HCT116 (cell line): ENCODE measurements around the gene KIF25. TPM values are rescaled to one million over a fixed set of nuclear protein-coding genes. Genes with fewer than 3 reads are reported as not detected.

Source experiments
- ATAC-seq: fragments of 200-7000 bp; cut with Tn5 transposase; 2 replicates; pipeline ENCODE4 v1.9.1; 2020; ENCODE audit warnings: mild to moderate bottlenecking, moderate library complexity
- BruUV-seq: library from RNA; stranded (reverse); fragments of 400-500 nt; replicated peaks from 2 replicates; lab custom pipeline; 2021; lab: Mats Ljungman, UMichigan
- CTCF ChIA-PET: fragments of 300-600 bp; sonication (Branson Sonifier 250); formaldehyde crosslinking; loops from one replicate; lab custom pipeline; 2021; ENCODE audit warnings: antibody characterized with exemption; lab: Charles Lee
- POLR2A ChIA-PET: fragments of 300-600, 350-600 bp; sonication (Branson Sonifier 250); formaldehyde crosslinking; loops from one replicate; lab custom pipeline; 2021; ENCODE audit warnings: antibody characterized with exemption; lab: Charles Lee
- RAD21 ChIA-PET, 2 experiments: fragments of 300-600 bp; sonication (Branson Sonifier 250); formaldehyde crosslinking; loops; one replicate each; lab custom pipeline; 2023; ENCODE audit warnings: low total read pairs in 2 of 2; ENCODE audit not compliant: uncharacterized antibody in 2 of 2, unreplicated experiment in 2 of 2, low non-redundant PET in 1 of 2; lab: Charles Lee
- DNase-seq: peaks from one replicate; pipeline ENCODE4 v3.0.0-alpha.2; 2010; ENCODE audit warnings: low read depth, low spot score
- H2AFZ ChIP-seq: fragments of 200-600 bp; shearing (Covaris generic), sonication (generic); 2 replicates; pipeline ENCODE4 v1.6.1; 2017; ENCODE audit warnings: low read depth, mixed run types, mixed read lengths, antibody characterized with exemption, low read length; ENCODE audit not compliant: poor library complexity, severe bottlenecking
- H3K27ac ChIP-seq: 2 replicates; pipeline ENCODE4 v1.5.1; 2012; ENCODE audit warnings: low read depth, low read length
- H3K27me3 ChIP-seq: fragments of 200-600 bp; sonication (generic); 2 replicates; pipeline ENCODE4 v1.6.1; 2016; ENCODE audit warnings: mixed run types, low read length, mixed read lengths; ENCODE audit not compliant: insufficient read depth
- H3K36me3 ChIP-seq, 2 experiments: fragments of 200-500 bp in 1 of 2; fragments of 200-600 bp in 1 of 2; sonication (Bioruptor generic) in 1 of 2; sonication (generic) in 1 of 2; 2 replicates each; pipeline versions ENCODE4 v1.5.1 to v1.6.1; 2014 to 2016; ENCODE audit warnings: low read length in 2 of 2, inconsistent platforms in 1 of 2, mixed read lengths in 1 of 2, mixed run types in 1 of 2; ENCODE audit not compliant: insufficient read depth in 2 of 2, control insufficient read depth in 1 of 2
- H3K4me1 ChIP-seq, 2 experiments: fragments of 200-600 bp in 1 of 2; sonication (generic) in 1 of 2; 2 replicates each; pipeline versions ENCODE4 v1.5.1 to v1.6.1; 2012 to 2017; ENCODE audit warnings: low read length in 2 of 2, inconsistent platforms in 1 of 2, mild to moderate bottlenecking in 1 of 2, mixed read lengths in 1 of 2, mixed run types in 1 of 2, moderate library complexity in 1 of 2; ENCODE audit not compliant: insufficient read depth in 2 of 2, control insufficient read depth in 1 of 2
- H3K4me2 ChIP-seq: fragments of 200-600 bp; sonication (generic); 2 replicates; pipeline ENCODE4 v1.6.1; 2017; ENCODE audit warnings: mixed run types, low read length, mixed read lengths
- H3K4me3 ChIP-seq, 2 experiments: fragments of 200-600 bp in 1 of 2; sonication (generic) in 1 of 2; replicated peaks in 1 of 2; 2 replicates each; pipeline ENCODE4 v1.5.1; 2011 to 2016; ENCODE audit warnings: low read length in 2 of 2, control low read depth in 1 of 2, low read depth in 1 of 2, mild to moderate bottlenecking in 1 of 2, mixed read lengths in 1 of 2, mixed run types in 1 of 2
- H3K79me2 ChIP-seq: fragments of 200-600 bp; sonication (generic); 2 replicates; pipeline ENCODE4 v1.6.1; 2017; ENCODE audit warnings: mild to moderate bottlenecking, mixed run types, low read length, moderate library complexity, mixed read lengths; ENCODE audit not compliant: insufficient read depth
- H3K9ac ChIP-seq: fragments of 200-600 bp; sonication (generic); 2 replicates; pipeline ENCODE4 v1.6.1; 2016; ENCODE audit warnings: low read length, mixed read lengths
- H3K9me2 ChIP-seq: fragments of 200-600 bp; sonication (generic), shearing (Covaris generic); 2 replicates; pipeline ENCODE4 v1.6.1; 2017; ENCODE audit warnings: mixed run types, mild to moderate bottlenecking, moderate library complexity; ENCODE audit not compliant: insufficient read depth
- H3K9me3 ChIP-seq, 2 experiments: fragments of 200-500 bp in 1 of 2; fragments of 200-600 bp in 1 of 2; sonication (Bioruptor generic) in 1 of 2; sonication (generic) in 1 of 2; 2 replicates each; pipeline ENCODE4 v1.6.1; 2014 to 2017; ENCODE audit warnings: low read length in 2 of 2, mixed read lengths in 2 of 2, inconsistent platforms in 1 of 2, low read depth in 1 of 2, mild to moderate bottlenecking in 1 of 2, mixed run types in 1 of 2, moderate library complexity in 1 of 2; ENCODE audit not compliant: control insufficient read depth in 1 of 2, insufficient read depth in 1 of 2
- H4K20me1 ChIP-seq: fragments of 200-600 bp; sonication (generic), shearing (Covaris generic); 2 replicates; pipeline ENCODE4 v1.6.1; 2017; ENCODE audit warnings: mixed run types, mild to moderate bottlenecking, moderate library complexity; ENCODE audit not compliant: insufficient read depth
- CBX3 ChIP-seq: IDR thresholded peaks from 2 replicates; pipeline ENCODE4 v1.6.1; 2012; ENCODE audit warnings: low read depth
- CEBPB ChIP-seq: IDR thresholded peaks from 2 replicates; pipeline ENCODE4 v1.6.1; 2012; ENCODE audit warnings: low read depth
- EZH2 ChIP-seq: fragments of 200-600 bp; sonication (generic); IDR thresholded peaks from 2 replicates; pipeline ENCODE4 v1.6.1; 2017; ENCODE audit warnings: antibody characterized with exemption, mixed run types
- EZH2phosphoT487 ChIP-seq: fragments of 200-600 bp; IDR thresholded peaks from 2 replicates; pipeline ENCODE4 v1.6.1; 2018; ENCODE audit warnings: antibody characterized with exemption, borderline replicate concordance
- JUND ChIP-seq: IDR thresholded peaks from 2 replicates; pipeline ENCODE4 v1.6.1; 2012
- POLR2A ChIP-seq: IDR thresholded peaks from 2 replicates; pipeline ENCODE4 v1.7.0; 2011; ENCODE audit warnings: borderline replicate concordance; ENCODE audit not compliant: insufficient read depth, insufficient read length; ENCODE audit errors: extremely low read depth
- RAD21 ChIP-seq: IDR thresholded peaks from 2 replicates; pipeline ENCODE4 v1.6.1; 2012; ENCODE audit warnings: low read depth, mild to moderate bottlenecking
- SIN3A ChIP-seq: IDR thresholded peaks from 2 replicates; pipeline ENCODE4 v1.6.1; 2012; ENCODE audit warnings: low read depth
- SP1 ChIP-seq: IDR thresholded peaks from 2 replicates; pipeline ENCODE4 v1.6.1; 2012; ENCODE audit warnings: low read depth
- SRF ChIP-seq: IDR thresholded peaks from 2 replicates; pipeline ENCODE4 v1.6.1; 2012; ENCODE audit warnings: low read depth
- TCF7L2 ChIP-seq: IDR thresholded peaks from 2 replicates; pipeline ENCODE4 v1.7.0; 2011; ENCODE audit warnings: borderline replicate concordance, inconsistent platforms; ENCODE audit not compliant: insufficient read depth, insufficient read length; ENCODE audit errors: extremely low read depth
- YY1 ChIP-seq: IDR thresholded peaks from 2 replicates; pipeline ENCODE4 v1.6.1; 2011; ENCODE audit warnings: low read length, low read depth, moderate library complexity, mild to moderate bottlenecking; ENCODE audit not compliant: insufficient replicate concordance; ENCODE audit errors: extremely low read depth
- ZNF274 ChIP-seq: fragments of 200-500 bp; sonication (Bioruptor generic); IDR thresholded peaks from 2 replicates; pipeline ENCODE4 v1.6.1; 2014; ENCODE audit warnings: mild to moderate bottlenecking, low read depth, low read length, inconsistent platforms
- intact Hi-C: fragments of 100-400 bp; cut with micrococcal nuclease; formaldehyde crosslinking; loops from 2 replicates; pipeline ENCODE4 v1.10.0; 2022
- total RNA-seq: library from RNA; stranded (reverse); gene quantifications from one replicate; pipeline ENCODE4 v1.2.1, GENCODE V29; 2021; ENCODE audit not compliant: unreplicated experiment
- TF ChIP-seq, protein P1 (sequence below), 3 experiments: fragments of 200-600 bp in 1 of 3; sonication (generic) in 1 of 3; IDR thresholded peaks in 2 of 3; conservative IDR thresholded peaks in 1 of 3; 2 replicates each; pipeline ENCODE4 v1.5.1; 2012 to 2017; ENCODE audit warnings: low read depth in 2 of 3, low read length in 2 of 3, antibody characterized with exemption in 1 of 3, borderline replicate concordance in 1 of 3, control low read depth in 1 of 3, mild to moderate bottlenecking in 1 of 3, mixed read lengths in 1 of 3, mixed run types in 1 of 3, moderate library complexity in 1 of 3; ENCODE audit not compliant: insufficient read depth in 1 of 3
- TF ChIP-seq, protein P2 (sequence below): IDR thresholded peaks from 2 replicates; pipeline ENCODE4 v1.6.1; 2012; ENCODE audit warnings: low read depth

Gene KIF25
- total RNA-seq, 1 experiment from 2014 or later = not detected

DNA sequence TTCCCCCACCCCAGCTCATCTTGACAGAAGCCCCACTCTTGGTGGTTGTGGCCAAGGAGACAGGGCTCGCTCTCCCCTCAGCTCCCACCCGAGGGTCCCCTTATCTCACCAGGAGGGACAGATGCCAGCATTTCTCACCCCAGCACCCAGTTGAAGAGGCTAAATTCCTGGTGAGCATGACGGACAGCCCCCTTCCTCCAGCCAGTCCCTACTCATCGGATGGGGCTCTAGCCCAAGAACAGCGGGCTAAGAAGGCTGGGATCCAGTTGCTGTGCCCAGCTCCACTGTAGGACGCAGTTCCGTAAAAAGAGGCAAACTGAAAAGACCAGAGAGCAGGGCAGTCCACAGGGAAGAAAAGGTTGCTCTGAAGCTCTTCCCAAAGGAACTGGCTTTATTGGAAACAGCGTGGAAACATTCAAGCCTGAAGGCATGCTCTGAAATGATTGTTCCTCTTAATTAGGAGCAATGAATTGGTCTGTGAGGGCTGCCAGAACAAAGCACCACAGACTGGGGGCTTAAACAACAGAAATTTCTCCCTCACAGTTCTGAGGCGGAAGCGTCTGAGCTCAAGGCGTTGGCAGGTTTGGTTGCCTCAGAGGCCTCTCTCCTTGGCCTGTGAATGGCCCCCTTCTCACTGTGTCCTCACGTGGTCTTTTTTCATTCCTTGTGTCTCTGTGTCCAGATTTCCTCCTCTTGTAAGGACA lies 17.9 kb upstream of the KIF25 start:
- no peak for ATAC-seq
- Histone ChIP-seq H3K27ac (no peak overlapping the region), H3K4me2 (no peak overlapping the region), H3K9ac (no peak overlapping the region), H2AFZ (no peak overlapping the region), H3K4me3 (no peak overlapping the region), H3K4me1 (no peaks in the 10 kb centered on the region), H3K27me3 (no peaks in the 10 kb centered on the region), H3K9me2 (no peaks in the 10 kb centered on the region), H3K79me2 (no peaks in the 10 kb centered on the region), H3K9me3 (no peaks in the 10 kb centered on the region), H4K20me1 (no peaks in the 10 kb centered on the region), H3K36me3 (no peaks in the 10 kb centered on the region)
- CTCF ChIA-PET = no interaction called here
- no TSS peak for BruUV-seq
- no peak for TF ChIP-seq ZNF274
- no peak for TF ChIP-seq YY1
- TF ChIP-seq EZH2 = no peak
- no peak for TF ChIP-seq EZH2phosphoT487
- TF ChIP-seq TCF7L2 = no peak
- TF ChIP-seq SP1 = no peak
- TF ChIP-seq RAD21 = no peak
- no peak for TF ChIP-seq JUND
- no peak for TF ChIP-seq SIN3A
- TF ChIP-seq, protein P1, sequence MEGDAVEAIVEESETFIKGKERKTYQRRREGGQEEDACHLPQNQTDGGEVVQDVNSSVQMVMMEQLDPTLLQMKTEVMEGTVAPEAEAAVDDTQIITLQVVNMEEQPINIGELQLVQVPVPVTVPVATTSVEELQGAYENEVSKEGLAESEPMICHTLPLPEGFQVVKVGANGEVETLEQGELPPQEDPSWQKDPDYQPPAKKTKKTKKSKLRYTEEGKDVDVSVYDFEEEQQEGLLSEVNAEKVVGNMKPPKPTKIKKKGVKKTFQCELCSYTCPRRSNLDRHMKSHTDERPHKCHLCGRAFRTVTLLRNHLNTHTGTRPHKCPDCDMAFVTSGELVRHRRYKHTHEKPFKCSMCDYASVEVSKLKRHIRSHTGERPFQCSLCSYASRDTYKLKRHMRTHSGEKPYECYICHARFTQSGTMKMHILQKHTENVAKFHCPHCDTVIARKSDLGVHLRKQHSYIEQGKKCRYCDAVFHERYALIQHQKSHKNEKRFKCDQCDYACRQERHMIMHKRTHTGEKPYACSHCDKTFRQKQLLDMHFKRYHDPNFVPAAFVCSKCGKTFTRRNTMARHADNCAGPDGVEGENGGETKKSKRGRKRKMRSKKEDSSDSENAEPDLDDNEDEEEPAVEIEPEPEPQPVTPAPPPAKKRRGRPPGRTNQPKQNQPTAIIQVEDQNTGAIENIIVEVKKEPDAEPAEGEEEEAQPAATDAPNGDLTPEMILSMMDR (IDR thresholded peaks at IDR 0.05 in 2 of 3, conservative IDR thresholded peaks at IDR 0.05 in 1 of 3; ENCODE audit: borderline replicate concordance in 1 of 3, insufficient read depth in 1 of 3, low read depth in 2 of 3, low read length in 2 of 3) = no peak
- TF ChIP-seq CBX3 = no peak
- TF ChIP-seq SRF = no peak
- TF ChIP-seq, protein P2, sequence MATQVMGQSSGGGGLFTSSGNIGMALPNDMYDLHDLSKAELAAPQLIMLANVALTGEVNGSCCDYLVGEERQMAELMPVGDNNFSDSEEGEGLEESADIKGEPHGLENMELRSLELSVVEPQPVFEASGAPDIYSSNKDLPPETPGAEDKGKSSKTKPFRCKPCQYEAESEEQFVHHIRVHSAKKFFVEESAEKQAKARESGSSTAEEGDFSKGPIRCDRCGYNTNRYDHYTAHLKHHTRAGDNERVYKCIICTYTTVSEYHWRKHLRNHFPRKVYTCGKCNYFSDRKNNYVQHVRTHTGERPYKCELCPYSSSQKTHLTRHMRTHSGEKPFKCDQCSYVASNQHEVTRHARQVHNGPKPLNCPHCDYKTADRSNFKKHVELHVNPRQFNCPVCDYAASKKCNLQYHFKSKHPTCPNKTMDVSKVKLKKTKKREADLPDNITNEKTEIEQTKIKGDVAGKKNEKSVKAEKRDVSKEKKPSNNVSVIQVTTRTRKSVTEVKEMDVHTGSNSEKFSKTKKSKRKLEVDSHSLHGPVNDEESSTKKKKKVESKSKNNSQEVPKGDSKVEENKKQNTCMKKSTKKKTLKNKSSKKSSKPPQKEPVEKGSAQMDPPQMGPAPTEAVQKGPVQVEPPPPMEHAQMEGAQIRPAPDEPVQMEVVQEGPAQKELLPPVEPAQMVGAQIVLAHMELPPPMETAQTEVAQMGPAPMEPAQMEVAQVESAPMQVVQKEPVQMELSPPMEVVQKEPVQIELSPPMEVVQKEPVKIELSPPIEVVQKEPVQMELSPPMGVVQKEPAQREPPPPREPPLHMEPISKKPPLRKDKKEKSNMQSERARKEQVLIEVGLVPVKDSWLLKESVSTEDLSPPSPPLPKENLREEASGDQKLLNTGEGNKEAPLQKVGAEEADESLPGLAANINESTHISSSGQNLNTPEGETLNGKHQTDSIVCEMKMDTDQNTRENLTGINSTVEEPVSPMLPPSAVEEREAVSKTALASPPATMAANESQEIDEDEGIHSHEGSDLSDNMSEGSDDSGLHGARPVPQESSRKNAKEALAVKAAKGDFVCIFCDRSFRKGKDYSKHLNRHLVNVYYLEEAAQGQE = no peak
- TF ChIP-seq CEBPB = no peak
- no peak for TF ChIP-seq POLR2A
- intact Hi-C loops = no loop called here
- POLR2A ChIA-PET = no interaction called here
- no peak for DNase-seq
- RAD21 ChIA-PET = no interaction called here
